ENCODE data around the gene ARMC6. TPM values are rescaled to one million over a fixed set of nuclear protein-coding genes. Genes with fewer than 3 reads are reported as not detected.

Gene ARMC6
- total and polyA plus RNA-seq, 2 experiments from 2014 or later = 40.9 to 112 TPM

DNA sequence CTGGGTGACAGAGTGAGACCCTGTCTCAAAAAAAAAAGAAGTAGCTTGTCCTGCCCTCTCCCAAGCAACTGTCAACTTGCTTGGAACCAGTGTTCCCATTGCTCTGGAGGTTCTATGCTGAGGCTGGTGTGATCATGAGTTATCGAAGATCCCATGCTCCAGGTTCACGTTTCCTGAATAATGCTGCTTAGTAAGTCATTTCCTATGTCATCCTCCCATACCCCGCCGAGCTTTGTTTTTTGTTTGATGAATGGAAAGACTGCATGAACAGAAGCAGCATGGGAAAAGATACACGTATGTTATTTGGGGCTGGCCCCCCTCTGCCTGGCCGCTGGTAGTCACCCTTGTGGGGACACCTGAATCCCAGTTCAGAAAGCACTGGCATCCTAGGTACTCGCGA lies 41.7 kb downstream of the ARMC6 start (continued):
- no peak for TF ChIP-seq ZNF331 (CRISPR knock-in tag; IDR thresholded peaks at IDR 0.05; ENCODE audit: low read depth)
- no peak for TF ChIP-seq ZNF114 (CRISPR knock-in tag; IDR thresholded peaks at IDR 0.05)
- TF ChIP-seq NANOG (IDR thresholded peaks at IDR 0.05; ENCODE audit: borderline replicate concordance) = no peak

DNA sequence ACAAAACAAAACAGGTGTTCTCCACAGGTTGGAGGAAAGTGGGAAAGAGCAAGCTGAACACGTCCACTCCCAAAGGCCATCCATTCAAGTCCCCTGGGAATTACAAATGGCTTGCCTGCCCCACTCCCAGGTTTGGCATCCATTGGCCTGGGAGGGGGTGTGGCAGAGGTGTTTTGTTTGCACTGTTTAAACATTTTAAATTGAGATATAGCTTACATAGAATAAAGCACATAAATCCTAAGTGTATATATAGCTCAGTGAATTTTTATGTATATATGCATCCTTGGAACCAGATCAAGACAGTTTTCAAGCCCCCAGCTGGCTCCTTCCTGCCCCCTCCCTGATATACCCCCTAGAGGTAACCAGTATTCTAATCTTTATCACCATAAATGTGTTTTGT lies 43.1 kb downstream of the ARMC6 start:
- DNase-seq (ENCODE audit: low spot score) = no peak

DNA sequence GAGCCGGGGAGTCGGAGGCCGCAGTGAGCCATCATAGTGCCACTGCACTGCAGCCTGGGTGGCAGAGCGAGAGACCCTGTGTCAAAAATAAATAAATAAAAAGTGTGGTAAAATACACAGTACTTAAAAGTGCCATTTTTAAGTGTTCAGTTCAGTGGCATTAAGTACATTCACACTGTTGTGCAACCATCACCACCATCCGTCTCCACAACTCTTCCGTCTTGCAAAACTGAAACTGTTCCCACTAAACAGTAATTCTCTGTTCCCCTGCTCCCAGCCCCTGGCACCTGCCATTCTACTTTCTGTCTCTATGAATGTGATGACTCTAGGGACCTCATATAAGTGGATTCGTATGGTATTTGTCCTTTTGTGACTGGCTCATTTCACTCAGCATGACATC lies 43.7 kb downstream of the ARMC6 start:
- ATAC-seq (no peak), DNase-seq (ENCODE audit: low spot score) (no peak)
- no peak overlapping the region for H3K4me3 Mint-ChIP-seq
- H3K27me3 Mint-ChIP-seq (ENCODE audit: insufficient read depth, low read depth, poor library complexity) = peaks cover 10% of the 10 kb centered on the region
- H3K27ac Mint-ChIP-seq = no peak overlapping the region
- no peaks in the 10 kb centered on the region for H3K4me1 Mint-ChIP-seq
- Histone ChIP-seq H3K4me2 (no peak overlapping the region), H2AFZ (no peak overlapping the region), H3K36me3 (ENCODE audit: insufficient read depth) (no peaks in the 10 kb centered on the region), H3K27me3 (ENCODE audit: insufficient read depth) (peaks cover 15% of the 10 kb centered on the region; the same call in 1 of the 2 replicates), H4K20me1 (replicated peaks; ENCODE audit: insufficient read depth) (no peaks in the 10 kb centered on the region), H3K79me2 (replicated peaks; ENCODE audit: insufficient read depth) (no peaks in the 10 kb centered on the region), H3F3A (replicated peaks; ENCODE audit: low read depth) (no peaks in the 10 kb centered on the region), H3K4me1 (ENCODE audit: insufficient read depth) (no peaks in the 10 kb centered on the region), H3K4me3 (no peak overlapping the region), H3K9me2 (ENCODE audit: insufficient read depth) (0 out of 2 replicates have a peak, but pooled peaks cover 4% of the 10 kb centered on the region), H3K27ac (ENCODE audit: low read depth) (no peak overlapping the region)
- no peaks in the 10 kb centered on the region for H3K9me3 Mint-ChIP-seq
- no peaks in the 10 kb centered on the region for H3K36me3 Mint-ChIP-seq (ENCODE audit: low read depth)
- no peak for TF ChIP-seq CREB1 (CRISPR knock-in tag; IDR thresholded peaks at IDR 0.05; ENCODE audit: low read depth)
- TF ChIP-seq ZNF114 (CRISPR knock-in tag; IDR thresholded peaks at IDR 0.05) = no peak
- no peak for TF ChIP-seq EZH2phosphoT487 (IDR thresholded peaks at IDR 0.05; ENCODE audit: unreplicated experiment)

More for the DNA sequence above, 43.1 kb downstream of the ARMC6 start:
- no peaks in the 10 kb centered on the region for H3K79me2 ChIP-seq (replicated peaks; ENCODE audit: insufficient read depth)
- ATAC-seq = no peak
- H3K27ac ChIP-seq (ENCODE audit: low read depth) = no peak overlapping the region
- H3K27me3 ChIP-seq (ENCODE audit: insufficient read depth) = peaks cover 15% of the 10 kb centered on the region; the same call in 1 of the 2 replicates
- Mint-ChIP-seq H3K4me1 (no peaks in the 10 kb centered on the region), H3K9me3 (no peaks in the 10 kb centered on the region), H3K27me3 (ENCODE audit: insufficient read depth, low read depth, poor library complexity) (peaks cover 10% of the 10 kb centered on the region), H3K4me3 (no peak overlapping the region), H3K27ac (no peak overlapping the region), H3K36me3 (ENCODE audit: low read depth) (no peaks in the 10 kb centered on the region)
- no peaks in the 10 kb centered on the region for H4K20me1 ChIP-seq (replicated peaks; ENCODE audit: insufficient read depth)
- no peak for TF ChIP-seq EZH2 (IDR thresholded peaks at IDR 0.05; ENCODE audit: low read depth, unreplicated experiment)
- TF ChIP-seq CREB1 (CRISPR knock-in tag; IDR thresholded peaks at IDR 0.05; ENCODE audit: low read depth) = no peak
- TF ChIP-seq, protein P1, sequence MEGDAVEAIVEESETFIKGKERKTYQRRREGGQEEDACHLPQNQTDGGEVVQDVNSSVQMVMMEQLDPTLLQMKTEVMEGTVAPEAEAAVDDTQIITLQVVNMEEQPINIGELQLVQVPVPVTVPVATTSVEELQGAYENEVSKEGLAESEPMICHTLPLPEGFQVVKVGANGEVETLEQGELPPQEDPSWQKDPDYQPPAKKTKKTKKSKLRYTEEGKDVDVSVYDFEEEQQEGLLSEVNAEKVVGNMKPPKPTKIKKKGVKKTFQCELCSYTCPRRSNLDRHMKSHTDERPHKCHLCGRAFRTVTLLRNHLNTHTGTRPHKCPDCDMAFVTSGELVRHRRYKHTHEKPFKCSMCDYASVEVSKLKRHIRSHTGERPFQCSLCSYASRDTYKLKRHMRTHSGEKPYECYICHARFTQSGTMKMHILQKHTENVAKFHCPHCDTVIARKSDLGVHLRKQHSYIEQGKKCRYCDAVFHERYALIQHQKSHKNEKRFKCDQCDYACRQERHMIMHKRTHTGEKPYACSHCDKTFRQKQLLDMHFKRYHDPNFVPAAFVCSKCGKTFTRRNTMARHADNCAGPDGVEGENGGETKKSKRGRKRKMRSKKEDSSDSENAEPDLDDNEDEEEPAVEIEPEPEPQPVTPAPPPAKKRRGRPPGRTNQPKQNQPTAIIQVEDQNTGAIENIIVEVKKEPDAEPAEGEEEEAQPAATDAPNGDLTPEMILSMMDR (conservative IDR thresholded peaks at IDR 0.05; ENCODE audit: low read depth in 2 of 2) = no peak
- H3K4me2 ChIP-seq = no peak overlapping the region
- H3K4me1 ChIP-seq (ENCODE audit: insufficient read depth) = no peaks in the 10 kb centered on the region
- no peak overlapping the region for H2AFZ ChIP-seq
- no peaks in the 10 kb centered on the region for H3F3A ChIP-seq (replicated peaks; ENCODE audit: low read depth)
- 0 out of 2 replicates have a peak, but pooled peaks cover 4% of the 10 kb centered on the region for H3K9me2 ChIP-seq (ENCODE audit: insufficient read depth)
- H3K4me3 ChIP-seq = no peak overlapping the region
- no peaks in the 10 kb centered on the region for H3K36me3 ChIP-seq (ENCODE audit: insufficient read depth)

DNA sequence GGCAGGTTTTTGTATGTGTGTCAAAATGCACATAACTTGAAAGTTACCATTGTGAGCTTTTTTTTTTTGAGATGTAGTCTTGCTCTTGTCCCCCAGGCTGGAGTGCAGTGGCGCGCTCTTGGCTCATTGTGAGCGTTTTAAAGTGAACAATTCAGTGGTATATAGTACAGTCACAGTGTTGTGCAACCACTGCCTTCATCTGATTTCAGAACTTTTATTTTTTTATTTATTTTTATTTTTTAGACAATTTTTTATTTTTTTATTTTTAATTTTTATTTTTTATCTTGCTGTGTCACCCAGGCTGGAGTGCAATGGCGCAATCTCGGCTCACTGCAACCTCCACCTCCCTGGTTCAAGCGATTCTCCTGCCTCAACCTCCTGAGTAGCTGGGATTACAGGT lies 45.4 kb downstream of the ARMC6 start:
- Mint-ChIP-seq H3K4me3 (no peak overlapping the region), H3K9me3 (no peaks in the 10 kb centered on the region), H3K27ac (no peak overlapping the region), H3K4me1 (no peaks in the 10 kb centered on the region), H3K36me3 (ENCODE audit: low read depth) (no peaks in the 10 kb centered on the region), H3K27me3 (ENCODE audit: insufficient read depth, low read depth, poor library complexity) (peaks cover 9% of the 10 kb centered on the region)
- Histone ChIP-seq H3K27ac (ENCODE audit: low read depth) (no peak overlapping the region), H3K4me2 (no peak overlapping the region), H3K36me3 (ENCODE audit: insufficient read depth) (no peaks in the 10 kb centered on the region), H4K20me1 (replicated peaks; ENCODE audit: insufficient read depth) (no peaks in the 10 kb centered on the region), H3K27me3 (ENCODE audit: insufficient read depth) (peaks cover 15% of the 10 kb centered on the region; the same call in 1 of the 2 replicates), H3K4me1 (ENCODE audit: insufficient read depth) (no peaks in the 10 kb centered on the region), H3K9me2 (ENCODE audit: insufficient read depth) (0 out of 2 replicates have a peak, but pooled peaks cover 4% of the 10 kb centered on the region), H3K4me3 (no peak overlapping the region), H3F3A (replicated peaks; ENCODE audit: low read depth) (no peaks in the 10 kb centered on the region), H2AFZ (no peak overlapping the region), H3K79me2 (replicated peaks; ENCODE audit: insufficient read depth) (no peaks in the 10 kb centered on the region)
- ATAC-seq = no peak
- no peak for DNase-seq (ENCODE audit: low spot score)
- TF ChIP-seq, protein P2, sequence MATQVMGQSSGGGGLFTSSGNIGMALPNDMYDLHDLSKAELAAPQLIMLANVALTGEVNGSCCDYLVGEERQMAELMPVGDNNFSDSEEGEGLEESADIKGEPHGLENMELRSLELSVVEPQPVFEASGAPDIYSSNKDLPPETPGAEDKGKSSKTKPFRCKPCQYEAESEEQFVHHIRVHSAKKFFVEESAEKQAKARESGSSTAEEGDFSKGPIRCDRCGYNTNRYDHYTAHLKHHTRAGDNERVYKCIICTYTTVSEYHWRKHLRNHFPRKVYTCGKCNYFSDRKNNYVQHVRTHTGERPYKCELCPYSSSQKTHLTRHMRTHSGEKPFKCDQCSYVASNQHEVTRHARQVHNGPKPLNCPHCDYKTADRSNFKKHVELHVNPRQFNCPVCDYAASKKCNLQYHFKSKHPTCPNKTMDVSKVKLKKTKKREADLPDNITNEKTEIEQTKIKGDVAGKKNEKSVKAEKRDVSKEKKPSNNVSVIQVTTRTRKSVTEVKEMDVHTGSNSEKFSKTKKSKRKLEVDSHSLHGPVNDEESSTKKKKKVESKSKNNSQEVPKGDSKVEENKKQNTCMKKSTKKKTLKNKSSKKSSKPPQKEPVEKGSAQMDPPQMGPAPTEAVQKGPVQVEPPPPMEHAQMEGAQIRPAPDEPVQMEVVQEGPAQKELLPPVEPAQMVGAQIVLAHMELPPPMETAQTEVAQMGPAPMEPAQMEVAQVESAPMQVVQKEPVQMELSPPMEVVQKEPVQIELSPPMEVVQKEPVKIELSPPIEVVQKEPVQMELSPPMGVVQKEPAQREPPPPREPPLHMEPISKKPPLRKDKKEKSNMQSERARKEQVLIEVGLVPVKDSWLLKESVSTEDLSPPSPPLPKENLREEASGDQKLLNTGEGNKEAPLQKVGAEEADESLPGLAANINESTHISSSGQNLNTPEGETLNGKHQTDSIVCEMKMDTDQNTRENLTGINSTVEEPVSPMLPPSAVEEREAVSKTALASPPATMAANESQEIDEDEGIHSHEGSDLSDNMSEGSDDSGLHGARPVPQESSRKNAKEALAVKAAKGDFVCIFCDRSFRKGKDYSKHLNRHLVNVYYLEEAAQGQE (IDR thresholded peaks at IDR 0.05; ENCODE audit: unreplicated experiment) = no peak
- TF ChIP-seq, protein P3, sequence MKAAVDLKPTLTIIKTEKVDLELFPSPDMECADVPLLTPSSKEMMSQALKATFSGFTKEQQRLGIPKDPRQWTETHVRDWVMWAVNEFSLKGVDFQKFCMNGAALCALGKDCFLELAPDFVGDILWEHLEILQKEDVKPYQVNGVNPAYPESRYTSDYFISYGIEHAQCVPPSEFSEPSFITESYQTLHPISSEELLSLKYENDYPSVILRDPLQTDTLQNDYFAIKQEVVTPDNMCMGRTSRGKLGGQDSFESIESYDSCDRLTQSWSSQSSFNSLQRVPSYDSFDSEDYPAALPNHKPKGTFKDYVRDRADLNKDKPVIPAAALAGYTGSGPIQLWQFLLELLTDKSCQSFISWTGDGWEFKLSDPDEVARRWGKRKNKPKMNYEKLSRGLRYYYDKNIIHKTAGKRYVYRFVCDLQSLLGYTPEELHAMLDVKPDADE (IDR thresholded peaks at IDR 0.05) = no peak
- TF ChIP-seq NANOG (IDR thresholded peaks at IDR 0.05; ENCODE audit: borderline replicate concordance) (no peak), EZH2 (IDR thresholded peaks at IDR 0.05; ENCODE audit: low read depth, unreplicated experiment) (no peak), STAT1 (IDR thresholded peaks at IDR 0.05; ENCODE audit: unreplicated experiment) (no peak), CREB1 (CRISPR knock-in tag; IDR thresholded peaks at IDR 0.05; ENCODE audit: low read depth) (no peak), ZNF331 (CRISPR knock-in tag; IDR thresholded peaks at IDR 0.05; ENCODE audit: low read depth) (no peak), JUNB (IDR thresholded peaks at IDR 0.05; ENCODE audit: unreplicated experiment) (no peak), EZH2phosphoT487 (IDR thresholded peaks at IDR 0.05; ENCODE audit: unreplicated experiment) (no peak), ZNF114 (CRISPR knock-in tag; IDR thresholded peaks at IDR 0.05) (no peak)
